CD4-positive, alpha-beta T cell treated with Interleukin-6 for 4 hours (primary cell): ENCODE data around the gene ETFRF1.

Experiments used
- DNase-seq: peaks from one replicate; pipeline ENCODE4 v3.0.0-alpha.2; 2020; ENCODE audit warnings: mixed read lengths

ETFRF1 gene

DNA sequence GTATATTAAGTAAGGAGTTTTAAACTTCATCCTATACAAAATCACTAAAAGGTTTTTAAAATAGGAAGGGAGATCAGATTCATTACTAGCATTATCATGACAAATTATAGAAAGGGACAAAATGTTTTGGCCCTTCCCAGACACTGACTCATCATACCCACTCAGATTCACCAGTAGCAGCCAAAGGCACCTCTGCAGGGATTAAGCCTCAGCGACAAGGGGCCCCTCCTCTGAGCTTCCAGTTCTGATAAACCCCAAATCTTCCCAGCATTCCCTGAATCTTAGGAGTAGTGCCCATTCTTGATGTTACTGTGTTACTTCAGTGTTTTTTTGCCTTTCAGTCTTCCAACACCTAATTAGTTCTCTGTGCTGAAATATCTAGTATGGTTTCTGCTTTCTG lies 41.2 kb downstream of the ETFRF1 start:
- no peak for DNase-seq

DNA sequence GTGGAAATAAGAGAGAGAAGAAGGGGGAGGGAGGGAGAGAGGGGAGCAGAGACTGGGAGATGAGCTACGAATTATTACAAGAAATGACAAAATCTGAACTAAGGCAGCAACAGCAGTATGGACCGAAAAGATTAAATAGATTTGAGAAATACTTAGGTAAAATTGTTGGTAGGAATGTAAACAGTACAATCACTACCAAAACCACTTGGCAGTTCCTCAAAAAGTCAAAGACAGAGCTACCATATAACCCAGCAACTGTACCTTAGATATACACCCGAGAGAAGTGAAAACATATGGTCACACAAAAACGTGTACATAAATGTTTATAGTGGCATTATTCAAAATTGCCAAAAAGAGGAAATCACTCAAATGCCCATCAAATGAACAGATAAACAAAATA lies 41.6 kb downstream of the ETFRF1 start:
- DNase-seq: no peak

DNA sequence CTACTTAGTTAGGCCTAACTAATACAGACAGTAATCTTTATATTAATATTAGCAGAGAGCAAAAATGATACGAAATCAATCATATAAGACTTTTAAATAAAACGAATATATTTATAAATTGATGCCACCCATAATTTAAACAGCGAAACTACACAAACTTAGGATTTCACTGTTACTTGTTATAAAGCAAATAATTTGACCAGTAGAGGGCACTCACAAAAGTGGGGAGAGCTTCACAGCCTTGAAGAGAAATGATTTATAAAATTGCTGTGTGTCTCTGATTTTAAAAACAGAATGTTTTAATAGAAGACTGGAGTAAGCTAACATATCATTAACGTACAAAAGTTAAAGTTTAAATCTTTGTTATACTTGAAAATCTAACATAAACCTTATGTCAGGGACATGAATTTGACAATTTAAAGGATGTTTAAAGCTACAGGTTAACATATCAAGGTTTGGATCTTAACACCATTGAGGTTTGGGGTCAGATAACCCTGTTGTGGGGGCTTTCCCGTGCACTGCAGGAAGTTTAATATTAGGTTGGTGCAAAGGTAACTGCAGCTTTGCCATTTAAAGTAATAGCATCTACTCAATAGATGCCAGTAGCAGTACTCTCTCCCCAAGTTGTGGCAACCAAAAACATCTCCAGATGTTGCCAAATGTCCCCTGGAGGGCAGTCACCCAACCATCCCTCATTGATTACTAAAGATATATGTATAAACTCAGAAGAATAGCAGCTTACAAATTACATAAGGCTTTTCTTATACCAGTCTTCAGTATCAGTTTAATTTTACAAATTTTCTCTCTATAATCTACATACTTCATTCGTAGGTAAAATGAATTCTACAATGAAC lies 46.4 kb downstream of the ETFRF1 start:
- peak; percentile 24 for DNase-seq

DNA sequence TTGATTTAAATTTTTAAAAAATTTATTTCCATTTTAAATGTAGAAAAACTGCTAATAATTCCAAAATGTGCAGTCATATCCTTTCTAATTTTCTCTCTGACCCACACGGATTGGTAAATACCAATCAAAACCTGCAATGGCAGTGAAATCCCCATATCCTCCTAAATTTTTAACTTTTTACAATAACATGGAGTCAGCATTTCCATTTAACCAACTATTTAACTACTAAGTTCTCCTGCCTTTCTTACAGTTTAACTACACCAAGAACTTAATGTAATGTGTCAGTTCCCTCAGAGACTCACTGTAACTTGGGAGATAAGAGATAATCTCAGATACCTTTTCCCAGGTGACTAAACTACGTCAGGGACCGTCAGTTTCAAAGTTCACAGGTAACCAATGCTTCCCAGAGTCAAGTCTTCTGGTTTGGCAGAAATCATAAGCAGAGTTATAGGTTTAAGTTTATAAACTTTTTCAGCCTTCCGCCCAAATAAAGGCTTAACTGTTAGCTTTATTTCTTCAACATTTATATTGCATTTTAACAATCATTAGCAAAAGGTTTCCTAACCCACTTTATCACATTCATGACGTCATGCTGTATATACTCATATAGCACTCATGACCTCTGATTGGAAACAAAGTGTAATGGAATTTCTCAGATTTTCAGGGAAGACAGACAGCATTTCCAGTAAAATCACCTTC lies 48.1 kb downstream of the ETFRF1 start:
- no peak for DNase-seq

DNA sequence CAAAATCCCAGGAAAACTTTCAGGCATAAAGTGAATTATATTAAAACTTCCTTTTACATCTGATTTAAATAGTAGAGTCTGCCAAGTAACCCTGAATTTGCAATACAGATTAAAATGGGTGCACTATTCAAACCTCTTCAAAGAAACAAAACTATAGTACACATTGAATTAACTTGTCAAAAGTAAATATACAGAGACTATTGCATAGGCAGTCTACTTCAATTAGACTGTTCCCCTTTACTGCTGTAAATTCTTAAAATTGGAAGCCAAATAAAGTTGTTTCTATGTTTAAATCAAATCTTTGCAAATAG lies 48.6 kb downstream of the ETFRF1 start:
- no peak for DNase-seq

DNA sequence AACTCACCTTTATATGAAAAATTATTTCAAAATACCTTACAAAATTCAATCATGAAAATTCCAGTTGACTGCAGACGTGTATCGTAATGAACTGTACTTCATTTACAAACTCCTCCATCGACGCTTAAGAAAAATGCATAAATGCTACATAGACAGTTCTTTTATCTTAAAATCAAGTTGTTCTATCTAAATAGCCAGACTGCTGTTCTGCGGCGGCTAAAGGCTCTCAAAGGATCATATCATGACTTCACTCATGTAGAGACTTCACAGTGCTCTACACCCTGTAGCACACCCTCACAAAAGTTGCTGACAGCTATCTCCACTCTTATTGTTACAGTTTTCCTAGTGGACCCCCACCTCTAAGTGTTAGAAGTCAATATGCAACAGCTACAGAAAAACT lies 50.5 kb downstream of the ETFRF1 start:
- DNase-seq: no peak

DNA sequence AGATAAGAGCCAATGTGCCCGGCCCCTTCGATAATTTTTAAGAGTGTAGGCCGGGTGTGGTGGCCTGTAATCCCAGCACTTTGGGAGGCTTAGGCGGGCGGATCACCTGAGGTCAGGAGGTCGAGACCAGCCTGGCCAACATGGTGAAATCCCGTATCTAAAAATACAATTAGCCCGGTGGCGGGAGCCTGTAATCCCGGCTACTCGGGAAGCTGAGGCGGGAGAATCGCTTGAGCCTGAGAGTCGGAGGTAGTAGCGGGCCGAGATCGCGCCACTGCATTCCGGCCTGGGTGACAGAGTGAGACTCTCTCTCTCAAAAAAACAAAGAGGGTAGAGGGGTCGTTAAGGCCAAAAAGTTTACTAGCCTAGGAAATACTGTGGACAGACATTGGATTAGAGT lies 53.1 kb downstream of the ETFRF1 start:
- DNase-seq: no peak

DNA sequence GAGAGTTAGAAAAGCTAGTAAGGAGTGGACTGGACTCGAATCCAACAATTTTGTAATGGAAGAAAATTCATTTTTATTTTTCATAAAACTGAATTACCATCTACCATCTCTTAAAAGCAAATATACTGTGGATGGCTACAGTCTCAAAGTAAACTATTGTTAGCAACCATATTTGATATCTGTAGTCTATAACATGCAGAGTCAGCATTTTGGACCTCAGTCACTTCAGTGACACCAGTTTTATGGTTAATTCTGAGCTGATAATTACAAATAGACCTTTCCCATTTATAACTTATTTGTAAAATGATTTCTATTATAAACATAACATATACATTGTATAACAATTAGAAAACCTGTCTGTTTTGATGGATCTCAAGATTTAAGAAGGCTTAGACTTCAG lies 53.7 kb downstream of the ETFRF1 start:
- DNase-seq: no peak

DNA sequence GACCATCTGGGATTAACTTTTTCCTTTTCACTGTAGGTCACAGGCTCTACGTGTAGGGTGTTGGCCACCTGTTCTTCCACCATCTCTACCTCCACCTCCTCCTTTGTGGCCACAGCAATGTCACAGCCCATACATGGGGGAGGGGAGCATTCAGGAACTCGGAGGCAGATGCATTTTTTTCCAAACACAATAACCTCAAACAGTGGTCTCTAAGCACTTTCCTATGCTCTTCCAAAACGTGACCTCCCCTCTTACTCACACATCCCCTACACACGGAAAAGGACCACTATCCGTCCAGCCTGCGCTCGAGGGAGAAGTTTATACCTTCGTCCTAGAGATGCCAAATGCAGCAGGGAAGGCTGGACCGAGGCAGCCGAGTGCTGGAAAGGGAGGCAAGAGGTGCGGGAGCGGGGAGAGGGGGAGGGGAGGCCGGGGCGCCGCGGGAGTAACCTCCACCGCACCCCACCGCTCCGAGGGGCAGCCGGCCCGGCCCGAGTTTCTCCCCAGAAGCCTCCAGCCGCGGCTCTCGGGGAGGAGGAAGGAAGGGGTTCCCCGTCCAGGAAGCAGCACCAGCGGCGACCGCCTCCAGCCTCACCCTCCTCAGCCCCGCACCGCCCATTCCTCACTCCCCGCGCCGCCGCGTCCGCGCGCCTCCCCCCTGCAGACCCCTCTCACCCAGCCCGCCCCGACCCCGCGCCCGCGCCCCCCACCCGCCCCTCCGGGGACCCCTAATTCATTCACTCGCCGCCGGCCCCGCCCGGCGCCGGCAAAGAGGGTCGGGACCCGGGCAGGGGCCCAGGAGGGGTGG lies 55.1 kb downstream of the ETFRF1 start:
- peak; percentile 58 for DNase-seq

DNA sequence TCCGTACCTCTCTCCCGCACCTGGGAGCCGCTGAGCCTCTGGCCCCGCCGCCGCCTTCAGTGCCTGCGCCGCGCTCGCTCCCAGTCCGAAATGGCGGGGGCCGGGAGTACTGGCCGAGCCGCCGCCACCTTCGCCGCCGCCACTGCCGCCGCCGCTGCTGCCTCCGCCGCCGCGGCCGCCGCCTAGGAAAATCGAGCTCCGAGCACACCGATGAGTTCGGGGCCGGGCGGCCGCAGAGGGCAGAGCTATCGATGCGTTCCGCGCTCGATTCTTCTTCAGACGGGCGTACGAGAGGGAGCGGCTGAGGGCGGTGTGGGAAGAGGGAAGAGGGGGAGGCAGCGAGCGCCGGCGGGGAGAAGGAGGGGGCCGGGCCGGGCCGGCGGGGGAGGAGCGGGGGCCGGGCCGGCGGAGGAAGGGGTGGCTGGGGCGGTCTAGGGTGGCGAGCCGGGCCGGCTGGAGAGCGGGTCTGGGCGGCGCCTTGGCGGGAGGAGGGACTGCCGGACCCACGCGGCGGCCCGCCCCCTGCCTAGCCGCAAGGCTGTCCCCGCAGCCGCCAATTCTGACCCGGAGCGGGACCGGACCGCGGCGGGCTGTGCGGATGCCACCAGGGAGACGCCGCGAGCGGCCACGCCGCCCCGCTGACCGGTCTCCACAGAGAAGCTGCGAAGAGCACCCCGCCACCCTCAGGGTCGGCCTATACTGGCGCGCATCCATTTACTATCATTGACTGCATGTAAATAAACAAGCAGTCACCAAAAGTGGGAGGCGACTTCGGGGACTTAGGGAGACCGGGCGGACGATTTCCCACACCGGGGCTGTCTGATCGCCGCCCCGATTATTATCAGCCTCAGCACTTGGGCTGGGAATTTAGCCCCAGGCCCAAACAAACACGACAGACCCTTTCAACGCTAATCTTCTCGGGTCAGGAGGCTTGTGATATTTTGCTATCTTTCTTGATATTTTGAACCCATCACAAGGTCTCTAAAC lies 56.0 kb downstream of the ETFRF1 start, which contains the start of gene KRAS:
TSS of gene KRAS (minus strand) at position 186 of the 987 bp plus-strand sequence.
- peak; percentile 94 for DNase-seq

DNA sequence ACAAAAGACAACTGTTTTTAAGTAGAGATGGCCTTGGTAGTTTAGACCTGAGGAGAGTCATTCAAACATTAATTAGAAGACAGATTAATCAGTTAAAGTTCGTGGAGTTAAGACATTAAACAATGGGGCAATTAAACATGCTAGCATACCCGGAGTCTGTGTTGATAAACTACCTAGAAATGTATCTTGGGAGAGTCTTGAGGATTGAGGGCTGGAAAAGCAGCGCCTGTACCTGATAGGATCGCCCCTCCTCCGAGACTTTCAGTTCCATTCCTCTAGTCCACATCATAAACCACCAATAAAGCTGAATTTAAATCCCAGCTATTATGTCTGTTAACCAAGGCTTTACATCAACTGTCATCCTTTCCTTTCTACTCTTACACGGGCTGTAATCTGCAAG lies 56.7 kb downstream of the ETFRF1 start:
- no peak for DNase-seq

DNA sequence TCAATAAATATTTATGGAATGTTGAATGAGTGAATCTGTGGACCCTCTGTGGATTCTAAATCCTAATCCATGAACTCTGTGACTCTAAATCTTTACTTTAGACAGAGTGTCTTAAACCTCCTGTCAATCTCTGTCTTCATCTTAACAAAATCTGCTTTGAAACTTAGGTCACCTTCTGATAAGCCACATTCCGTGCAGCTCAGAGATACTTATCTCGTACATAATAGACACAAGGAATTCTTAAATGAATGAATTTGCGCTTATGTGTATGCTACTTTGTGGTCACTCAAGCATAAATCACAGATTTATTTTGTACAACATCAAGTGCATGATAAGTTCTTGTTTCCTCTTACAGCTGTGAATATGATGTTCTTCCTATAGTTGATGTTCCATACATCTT lies 57.9 kb downstream of the ETFRF1 start:
- no peak for DNase-seq

DNA sequence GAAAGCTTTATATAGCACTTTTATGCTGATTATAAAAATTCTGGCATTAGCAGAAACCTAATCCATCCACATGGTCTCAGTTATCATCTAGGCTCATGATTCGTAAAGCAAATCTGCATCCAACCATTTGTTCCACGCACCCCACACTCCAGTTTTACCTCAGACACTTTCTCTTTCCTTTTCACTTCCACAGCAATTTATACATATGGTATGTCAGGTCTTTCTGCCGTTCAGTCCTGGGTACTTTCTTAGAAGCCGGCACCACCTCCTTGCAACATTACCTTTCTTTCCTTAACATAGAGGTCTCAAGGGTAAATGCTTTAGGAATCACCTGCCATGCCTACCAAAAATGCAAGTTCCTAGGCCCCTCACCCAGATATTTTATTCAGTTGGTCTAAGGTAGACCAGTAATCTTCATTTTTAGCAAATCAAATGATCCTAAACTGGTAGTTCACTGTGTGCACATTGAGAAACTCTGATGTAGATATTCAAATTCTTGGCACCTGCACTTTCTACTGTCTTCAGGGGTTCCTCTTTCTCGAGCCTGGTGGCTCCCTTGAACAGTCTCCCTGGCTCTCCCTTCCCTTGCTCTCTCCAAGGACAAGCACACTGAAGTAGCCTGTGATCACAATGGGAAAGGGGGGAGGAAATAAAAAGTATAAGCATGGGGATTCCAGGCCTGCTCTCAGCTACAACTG lies 58.5 kb downstream of the ETFRF1 start:
- DNase-seq: no peak

DNA sequence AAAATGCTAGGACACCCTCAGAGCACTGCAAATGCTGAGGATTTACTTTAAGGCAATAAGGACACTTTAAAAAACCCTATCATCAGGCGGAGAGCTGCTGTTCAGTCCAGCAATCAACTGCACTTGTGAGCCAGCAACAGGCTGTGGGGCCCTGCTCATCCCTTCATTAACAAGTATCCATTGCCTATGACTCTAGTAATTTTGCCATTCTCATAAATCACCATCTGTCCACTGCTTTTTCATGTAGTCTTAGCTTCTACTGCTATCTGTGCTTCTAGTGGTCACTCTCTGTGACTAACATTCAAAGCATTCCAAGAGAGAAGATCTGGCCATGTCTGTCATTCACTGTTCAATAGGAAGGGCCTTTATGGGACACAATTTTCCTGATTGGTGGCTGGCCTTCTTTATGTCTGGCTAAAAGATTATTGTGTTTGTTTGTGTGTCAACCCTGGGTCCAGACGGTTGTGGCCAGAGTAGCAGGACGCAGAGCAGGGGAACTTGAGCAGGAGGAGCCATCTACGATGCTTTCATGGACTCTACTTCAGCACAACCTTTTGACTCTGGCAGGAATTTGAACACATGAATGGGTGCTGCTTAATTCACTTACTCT lies 59.3 kb downstream of the ETFRF1 start:
- no peak for DNase-seq
